Activated CD4-positive, alpha-beta T cell treated with anti-CD3 and anti-CD28 coated beads for 48 hours (primary cell): ENCODE measurements around the gene SDF4.

Experiments used
- DNase-seq: peaks from one replicate; pipeline ENCODE4 v3.0.0-alpha.2; 2020

Gene SDF4

GRCh38 chr1:1231400-1232207 lies at the start of gene SDF4:
TSS of gene SDF4 (minus strand) at chr1:1232001. CDS start at chr1:1228772, 3,229 bp downstream.
- DNase-seq = peak; percentile 98

DNA sequence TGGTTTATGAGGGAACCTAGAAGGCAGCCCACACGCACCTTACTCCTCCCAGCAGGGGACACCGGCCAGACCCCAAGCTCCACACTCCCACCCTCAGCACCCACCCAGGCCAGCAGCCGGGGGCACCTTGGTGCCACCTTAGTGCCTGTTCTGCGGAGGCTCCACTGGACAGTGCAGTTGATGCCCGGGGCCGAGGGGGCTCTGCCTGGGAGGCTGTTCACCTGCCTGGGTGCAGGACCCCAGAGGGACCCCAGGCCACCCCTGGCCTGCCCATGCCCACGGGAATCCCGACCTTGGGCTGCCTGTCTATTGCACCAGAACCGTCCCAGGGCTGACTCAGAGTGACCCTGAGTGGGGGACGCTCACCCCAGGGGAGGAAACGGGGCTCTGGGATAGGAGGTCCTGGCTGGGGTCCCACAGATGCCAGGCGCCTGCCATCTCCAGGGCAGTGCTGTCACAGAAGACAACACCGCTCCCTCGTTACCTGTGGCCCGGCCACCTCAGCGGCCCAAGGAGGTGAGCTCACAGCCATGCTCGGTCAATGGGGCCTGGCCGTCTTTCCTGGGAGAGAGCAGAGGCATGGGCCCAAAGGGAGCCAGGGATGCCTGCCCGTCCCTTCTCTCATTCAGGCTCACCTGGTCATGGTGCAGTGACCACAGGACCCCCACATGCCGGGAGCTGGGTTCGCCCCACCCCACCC lies 49.1 kb upstream of the SDF4 start:
- no peak for DNase-seq

GRCh38 chr1:1279028-1279427 lies 47.2 kb upstream of the SDF4 start:
- no peak for DNase-seq

GRCh38 chr1:1278620-1279019 lies 46.8 kb upstream of the SDF4 start:
- DNase-seq = no peak

- DNase-seq = no peak
Observed at GRCh38 chr1:1275836-1276235, 44.0 kb upstream of the SDF4 start.

GRCh38 chr1:1274931-1275431 lies 43.2 kb upstream of the SDF4 start:
- DNase-seq = no peak

GRCh38 chr1:1274299-1274930 lies 42.6 kb upstream of the SDF4 start:
- no peak for DNase-seq

GRCh38 chr1:1273512-1274298 lies 41.9 kb upstream of the SDF4 start, which contains the start of gene UBE2J2:
TSS of gene UBE2J2 (minus strand) at chr1:1273854. CDS start at chr1:1267992, 5,862 bp downstream.
- DNase-seq = peak; percentile 96

- no peak for DNase-seq
Observed at GRCh38 chr1:1273209-1273511, 41.4 kb upstream of the SDF4 start.

DNA sequence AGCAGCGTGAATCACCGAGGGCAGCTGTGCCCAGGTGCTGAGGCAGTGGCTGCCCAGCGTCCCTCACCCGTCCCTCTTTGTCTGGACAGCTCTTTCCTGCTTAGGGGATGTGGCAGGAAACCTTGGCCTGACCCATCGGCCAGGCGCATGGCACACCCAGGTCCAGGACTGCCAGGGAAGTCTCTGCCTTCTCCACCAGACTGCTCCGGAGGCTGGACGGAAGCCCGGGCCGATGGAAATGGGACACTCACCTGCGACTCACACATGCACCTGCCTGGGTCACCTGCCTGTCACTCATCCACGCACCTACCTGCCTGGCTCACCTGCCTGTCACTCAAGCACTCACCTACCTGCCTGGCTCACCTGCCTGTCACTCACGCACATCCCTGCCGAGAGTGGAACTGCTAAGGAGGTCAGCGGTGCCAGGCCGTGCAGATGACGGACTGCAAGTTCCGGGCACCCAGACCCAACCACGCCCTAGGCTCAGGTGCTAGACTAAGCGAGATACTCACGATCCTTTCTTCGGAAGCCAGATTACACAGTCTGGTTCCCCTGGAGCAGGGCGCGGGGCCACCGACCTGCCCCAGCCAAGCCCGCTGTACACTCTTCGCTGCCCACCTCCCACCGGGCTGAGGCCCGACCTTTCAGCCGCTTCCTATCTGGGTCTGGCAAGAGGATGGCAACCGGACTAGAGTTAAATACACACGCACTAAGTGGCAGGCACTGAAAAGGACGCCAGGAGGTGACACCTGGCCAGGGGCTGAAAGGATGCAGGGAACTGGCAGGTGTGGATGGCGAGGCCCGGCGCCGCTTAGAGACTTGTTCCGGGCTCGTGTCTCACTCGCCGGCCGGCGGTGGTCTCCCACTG lies 40.8 kb upstream of the SDF4 start:
- no peak for DNase-seq

- no peak for DNase-seq
Observed at GRCh38 chr1:1270813-1271212, 39.0 kb upstream of the SDF4 start.

DNA sequence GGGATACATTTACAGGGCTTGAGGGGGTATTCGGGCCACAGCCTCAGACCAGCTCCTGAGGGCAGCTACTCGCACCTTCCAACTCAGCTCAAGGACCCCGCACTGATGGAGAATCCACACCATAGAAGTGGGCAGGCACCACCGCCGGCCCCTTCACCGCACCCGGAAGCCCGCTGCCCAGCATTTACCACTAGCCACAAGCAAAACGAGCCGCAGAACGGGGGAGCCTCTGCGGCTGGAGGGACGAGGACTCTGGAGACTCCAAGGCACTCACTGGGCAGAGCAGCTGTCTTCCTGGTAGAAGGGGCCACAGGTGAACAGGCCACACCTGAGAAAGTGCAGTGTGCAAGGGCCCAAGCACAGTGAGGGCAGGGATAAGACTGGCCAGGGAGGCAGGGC lies 36.5 kb upstream of the SDF4 start:
- no peak for DNase-seq

DNA sequence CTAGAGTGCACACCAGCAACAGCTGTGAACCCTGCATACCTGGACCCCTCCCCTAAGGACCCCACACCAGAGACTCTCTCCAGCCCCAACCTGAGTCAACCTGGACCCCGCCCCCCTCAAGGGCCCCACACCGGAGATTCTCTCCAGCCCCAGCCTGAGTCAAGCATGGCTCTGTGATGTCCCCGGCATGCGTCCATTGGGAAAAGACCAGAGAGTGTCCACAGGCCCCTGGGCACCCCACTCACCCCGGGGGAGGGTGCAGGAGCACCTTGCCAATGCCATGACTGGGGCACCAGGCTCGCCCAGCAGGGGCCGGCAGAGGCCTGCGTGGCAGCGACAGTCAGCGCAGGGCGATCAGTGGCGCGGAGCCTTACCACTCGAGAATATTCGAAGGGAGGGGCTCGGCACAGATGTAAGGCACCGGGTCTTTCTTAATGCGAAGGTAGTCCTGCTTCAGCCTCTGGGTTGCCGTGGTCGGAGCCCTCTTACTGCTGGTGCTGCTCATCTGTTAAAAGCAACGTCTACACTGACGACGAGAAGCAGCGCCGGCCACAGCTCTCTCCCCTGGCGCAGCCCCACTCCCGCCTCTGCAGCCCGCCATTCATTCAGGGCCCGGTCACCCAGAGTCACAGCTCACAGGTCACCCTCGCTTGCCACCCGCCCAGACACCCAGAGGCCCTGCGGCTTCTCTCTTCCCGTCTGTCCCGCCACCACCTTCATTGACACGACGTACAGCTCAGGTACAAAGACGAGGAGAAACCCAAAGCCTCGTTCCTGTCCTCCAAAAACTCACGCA lies 35.9 kb upstream of the SDF4 start:
- no peak for DNase-seq

GRCh38 chr1:1264868-1265272 lies 33.1 kb upstream of the SDF4 start:
- no peak for DNase-seq

- DNase-seq = no peak
Observed at GRCh38 chr1:1264026-1264425, 32.2 kb upstream of the SDF4 start.

DNA sequence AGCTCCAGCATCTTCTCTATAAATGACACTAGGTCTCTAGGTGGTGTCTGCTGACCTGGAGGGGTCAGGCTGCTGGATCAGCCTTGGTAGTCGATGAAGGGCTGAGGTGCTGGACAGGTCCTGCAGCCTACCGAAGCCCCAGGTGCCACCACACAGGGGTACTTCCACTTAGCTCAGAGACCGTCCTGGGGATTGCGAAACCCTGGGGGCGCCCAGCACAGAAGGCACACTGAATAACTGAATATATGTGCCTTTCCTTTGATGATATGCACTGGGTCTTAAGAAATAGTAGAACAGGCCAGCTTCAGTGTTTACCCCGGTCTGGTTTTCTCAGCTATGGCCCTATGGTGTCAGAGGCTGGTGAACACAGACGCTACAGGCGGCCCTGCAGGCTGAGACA lies 31.0 kb upstream of the SDF4 start:
- no peak for DNase-seq

DNA sequence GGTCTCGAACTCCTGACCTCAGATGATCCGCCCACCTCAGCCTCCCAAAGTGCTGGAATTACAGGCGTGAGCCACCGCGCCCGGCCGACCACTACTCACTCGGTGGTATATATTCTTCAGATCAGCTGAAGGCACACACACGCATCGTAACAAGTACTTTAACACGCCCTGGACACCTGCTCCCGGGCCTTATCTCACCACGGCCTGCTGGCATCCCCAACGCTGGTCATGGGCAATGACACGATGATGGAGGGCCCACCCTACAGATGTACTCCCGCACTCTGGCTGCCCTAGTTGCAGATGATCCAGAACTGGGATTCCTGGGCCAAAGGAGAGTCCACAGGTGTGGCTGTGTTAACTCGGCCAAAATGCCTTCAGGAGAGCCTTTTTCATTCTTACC lies 30.3 kb upstream of the SDF4 start:
- DNase-seq = no peak

- no peak for DNase-seq
Observed at GRCh38 chr1:1260843-1261560, 29.2 kb upstream of the SDF4 start.

GRCh38 chr1:1259951-1260600 lies 28.3 kb upstream of the SDF4 start:
- no peak for DNase-seq

GRCh38 chr1:1259540-1259939 lies 27.7 kb upstream of the SDF4 start:
- DNase-seq = no peak
